Measurements from ENCODE around the gene TMEM238L. TPM values are rescaled to one million over a fixed set of nuclear protein-coding genes. Genes with fewer than 3 reads are reported as not detected.

The TMEM238L gene
- total and polyA plus RNA-seq, 4 experiments from 2014 or later = not detected

DNA sequence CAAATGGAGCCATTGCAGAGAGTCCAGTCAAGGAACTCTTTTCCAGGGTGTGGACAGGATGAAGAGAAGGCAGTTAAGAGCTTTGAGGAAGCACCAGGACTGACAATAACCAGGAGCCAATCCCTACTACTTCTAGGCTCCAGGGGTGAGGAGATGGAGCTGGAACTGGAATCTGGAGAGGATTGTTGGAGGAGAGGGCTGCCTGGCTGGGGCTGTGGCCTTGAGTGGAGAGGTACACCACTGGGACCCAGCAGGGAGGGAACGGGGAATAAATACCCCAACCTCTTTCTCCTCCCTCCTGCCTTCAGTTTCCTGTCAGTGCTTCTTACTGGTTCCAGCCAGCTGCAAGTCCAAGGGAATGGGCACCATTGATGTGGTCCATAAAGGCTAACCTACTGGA, 41.9 kb downstream of the TMEM238L start:
- Mint-ChIP-seq H3K4me3 (no peak overlapping the region), H3K27me3 (peaks cover 0 to 5% of the 10 kb centered on the region in 2 donors), H3K9me3 (peaks cover 0 to 8% (median 3%) of the 10 kb centered on the region in 8 donors), H3K4me1 (no peaks in the 10 kb centered on the region), H3K27ac (no peak overlapping the region), H3K36me3 (no peaks in the 10 kb centered on the region)
- no peak for DNase-seq
- POLR2A ChIA-PET (ENCODE audit: partially characterized antibody) = no interaction called here
- H3K4me3 ChIP-seq (ENCODE audit: low read length in 2 of 2) = no peak overlapping the region
- no peaks in the 10 kb centered on the region for H3K27me3 ChIP-seq (ENCODE audit: insufficient read depth, low read length)
- intact Hi-C loops (cut with micrococcal nuclease) = no loop called here
- H3K27ac ChIP-seq (ENCODE audit: low read depth, low read length) = no peak overlapping the region
- CTCF ChIA-PET (ENCODE audit: partially characterized antibody) = interaction anchor here (1.1 kb wide), 1 partner anchor 132 kb away, joined by 3 read pairs; no protein-coding TSS in a partner anchor
- no peaks in the 10 kb centered on the region for H3K36me3 ChIP-seq (ENCODE audit: insufficient read depth, low read length)
- H3K9me3 ChIP-seq (ENCODE audit: control insufficient read depth in 1 of 2, low read length in 2 of 2) = no peaks in the 10 kb centered on the region
- H3K4me1 ChIP-seq (ENCODE audit: insufficient read depth, low read length) = no peaks in the 10 kb centered on the region

DNA sequence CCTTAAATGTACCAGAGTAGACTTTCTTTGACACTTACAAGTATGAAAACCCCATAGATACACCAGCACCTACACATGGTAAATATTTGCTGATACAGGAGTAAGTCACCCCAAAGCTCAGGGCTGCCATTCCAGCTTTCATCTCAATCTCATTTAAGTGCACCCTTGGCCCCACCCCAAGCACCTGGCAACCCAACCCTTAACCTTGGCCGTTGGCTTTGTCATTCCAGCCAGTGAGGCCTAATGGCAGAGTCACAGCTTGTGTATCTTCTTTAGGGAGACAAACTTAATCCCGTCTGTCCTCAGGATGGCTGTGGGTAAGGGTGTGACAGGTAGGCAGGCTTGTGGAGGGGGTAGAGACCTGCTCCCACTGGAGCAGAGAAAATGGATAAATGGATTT, 42.6 kb downstream of the TMEM238L start:
- H3K4me3 Mint-ChIP-seq = no peak overlapping the region
- Histone ChIP-seq H3K27me3 (ENCODE audit: insufficient read depth, low read length) (no peaks in the 10 kb centered on the region), H3K4me3 (ENCODE audit: low read length in 2 of 2) (no peak overlapping the region), H3K9me3 (ENCODE audit: control insufficient read depth in 1 of 2, low read length in 2 of 2) (no peaks in the 10 kb centered on the region), H3K36me3 (ENCODE audit: insufficient read depth, low read length) (no peaks in the 10 kb centered on the region), H3K4me1 (ENCODE audit: insufficient read depth, low read length) (no peaks in the 10 kb centered on the region), H3K27ac (ENCODE audit: low read depth, low read length) (no peak overlapping the region)
- H3K9me3 Mint-ChIP-seq = peaks cover 0 to 3% (median 0%) of the 10 kb centered on the region in 8 donors
- intact Hi-C loops (cut with micrococcal nuclease) = no loop called here
- H3K36me3 Mint-ChIP-seq = no peaks in the 10 kb centered on the region
- ChIA-PET POLR2A (ENCODE audit: partially characterized antibody) (no interaction called here), CTCF (ENCODE audit: partially characterized antibody) (no interaction called here)
- H3K27ac Mint-ChIP-seq = no peak overlapping the region
- no peak for DNase-seq
- H3K4me1 Mint-ChIP-seq = no peaks in the 10 kb centered on the region
- H3K27me3 Mint-ChIP-seq = peaks cover 0 to 5% of the 10 kb centered on the region in 2 donors

DNA sequence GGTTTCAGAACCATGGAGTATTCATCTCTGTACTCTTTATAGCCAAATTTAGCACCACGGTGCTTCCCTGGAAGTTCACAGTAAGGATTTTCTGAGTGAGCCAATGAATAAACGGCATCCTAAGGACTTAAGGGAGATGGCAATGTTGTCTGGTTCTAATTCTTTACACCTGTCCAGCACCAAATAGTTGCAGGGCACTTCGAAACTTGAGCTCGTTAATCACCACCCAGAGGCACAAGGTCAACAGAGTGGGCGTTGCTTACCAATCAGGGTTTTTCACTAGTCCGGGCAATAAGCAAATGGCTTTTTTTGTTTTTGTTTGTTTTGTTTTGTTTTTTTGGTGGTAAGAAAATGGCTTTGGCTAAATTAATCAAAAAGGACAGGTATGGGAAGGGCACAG, 45.8 kb downstream of the TMEM238L start:
- Mint-ChIP-seq H3K36me3 (no peaks in the 10 kb centered on the region), H3K27me3 (peaks cover 0 to 5% of the 10 kb centered on the region in 2 donors), H3K4me3 (no peak overlapping the region), H3K4me1 (no peaks in the 10 kb centered on the region), H3K27ac (peak overlapping the region in 1 of 7 donors; percentile 71), H3K9me3 (no peaks in the 10 kb centered on the region)
- Histone ChIP-seq H3K4me1 (ENCODE audit: insufficient read depth, low read length) (no peaks in the 10 kb centered on the region), H3K27me3 (ENCODE audit: insufficient read depth, low read length) (no peaks in the 10 kb centered on the region), H3K36me3 (ENCODE audit: insufficient read depth, low read length) (no peaks in the 10 kb centered on the region), H3K9me3 (ENCODE audit: control insufficient read depth in 1 of 2, low read length in 2 of 2) (no peaks in the 10 kb centered on the region), H3K27ac (ENCODE audit: low read depth, low read length) (no peak overlapping the region), H3K4me3 (ENCODE audit: low read length in 2 of 2) (no peak overlapping the region)
- ChIA-PET POLR2A (ENCODE audit: partially characterized antibody) (no interaction called here), CTCF (ENCODE audit: partially characterized antibody) (no interaction called here)
- intact Hi-C loops (cut with micrococcal nuclease) = no loop called here
- no peak for DNase-seq

DNA sequence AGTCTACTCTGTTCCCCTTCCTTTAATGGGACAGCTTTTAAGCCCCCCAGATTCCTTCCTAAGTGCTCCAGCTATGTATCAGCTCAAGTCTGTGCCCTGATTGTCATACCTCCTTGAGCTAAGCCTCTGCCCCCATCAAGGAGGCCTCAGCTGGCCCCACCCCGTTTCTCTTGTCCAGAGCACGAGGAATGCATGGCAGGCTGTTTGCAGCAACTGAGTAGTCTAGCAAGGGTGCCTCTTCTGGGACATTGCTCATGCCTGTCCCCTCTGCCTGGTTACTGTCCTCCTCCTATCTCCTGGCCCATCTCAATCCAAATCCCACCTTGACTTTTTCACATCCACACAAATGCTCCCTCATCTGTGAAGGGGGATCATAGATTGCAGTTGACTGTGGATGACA, 46.3 kb downstream of the TMEM238L start:
- POLR2A ChIA-PET (ENCODE audit: partially characterized antibody) = no interaction called here
- CTCF ChIA-PET (ENCODE audit: partially characterized antibody) = no interaction called here
- Mint-ChIP-seq H3K4me1 (no peaks in the 10 kb centered on the region), H3K27me3 (peaks cover 0 to 3% of the 10 kb centered on the region in 2 donors), H3K27ac (peak overlapping the region in 1 of 7 donors; percentile 71), H3K4me3 (no peak overlapping the region), H3K36me3 (no peaks in the 10 kb centered on the region), H3K9me3 (no peaks in the 10 kb centered on the region)
- H3K9me3 ChIP-seq (ENCODE audit: control insufficient read depth in 1 of 2, low read length in 2 of 2) = no peaks in the 10 kb centered on the region
- DNase-seq = no peak
- no peaks in the 10 kb centered on the region for H3K4me1 ChIP-seq (ENCODE audit: insufficient read depth, low read length)
- H3K4me3 ChIP-seq (ENCODE audit: low read length in 2 of 2) = no peak overlapping the region
- no peaks in the 10 kb centered on the region for H3K27me3 ChIP-seq (ENCODE audit: insufficient read depth, low read length)
- intact Hi-C loops (cut with micrococcal nuclease) = no loop called here
- no peak overlapping the region for H3K27ac ChIP-seq (ENCODE audit: low read depth, low read length)
- H3K36me3 ChIP-seq (ENCODE audit: insufficient read depth, low read length) = no peaks in the 10 kb centered on the region

DNA sequence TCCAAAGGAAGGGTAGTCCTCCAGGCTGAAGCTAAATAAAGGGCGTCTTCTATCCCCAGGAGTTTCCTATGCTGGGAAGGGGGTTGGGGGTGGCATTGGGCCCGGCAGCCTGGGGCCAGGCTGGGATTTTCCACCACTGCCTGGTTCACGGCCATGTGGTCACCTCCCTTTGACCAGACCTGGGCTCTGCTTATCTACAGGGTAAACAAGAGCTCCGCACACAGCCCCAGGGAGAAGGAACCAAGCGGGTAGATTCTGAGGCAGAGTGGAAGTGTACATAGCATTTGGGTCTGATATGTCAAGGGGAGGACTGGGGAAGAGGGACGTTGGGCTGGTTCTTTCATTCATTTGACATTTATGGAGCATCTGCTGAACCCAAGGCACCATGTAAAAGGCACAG, 46.8 kb downstream of the TMEM238L start:
- POLR2A ChIA-PET (ENCODE audit: partially characterized antibody) = no interaction called here
- Mint-ChIP-seq H3K4me3 (no peak overlapping the region), H3K4me1 (no peaks in the 10 kb centered on the region), H3K27ac (no peak overlapping the region), H3K36me3 (no peaks in the 10 kb centered on the region), H3K9me3 (no peaks in the 10 kb centered on the region), H3K27me3 (peaks cover 0 to 3% of the 10 kb centered on the region in 2 donors)
- Histone ChIP-seq H3K4me3 (ENCODE audit: low read length in 2 of 2) (no peak overlapping the region), H3K27me3 (ENCODE audit: insufficient read depth, low read length) (no peaks in the 10 kb centered on the region), H3K4me1 (ENCODE audit: insufficient read depth, low read length) (no peaks in the 10 kb centered on the region), H3K36me3 (ENCODE audit: insufficient read depth, low read length) (no peaks in the 10 kb centered on the region), H3K9me3 (ENCODE audit: control insufficient read depth in 1 of 2, low read length in 2 of 2) (no peaks in the 10 kb centered on the region), H3K27ac (ENCODE audit: low read depth, low read length) (no peak overlapping the region)
- intact Hi-C loops (cut with micrococcal nuclease) = no loop called here
- DNase-seq = no peak
- CTCF ChIA-PET (ENCODE audit: partially characterized antibody) = no interaction called here

DNA sequence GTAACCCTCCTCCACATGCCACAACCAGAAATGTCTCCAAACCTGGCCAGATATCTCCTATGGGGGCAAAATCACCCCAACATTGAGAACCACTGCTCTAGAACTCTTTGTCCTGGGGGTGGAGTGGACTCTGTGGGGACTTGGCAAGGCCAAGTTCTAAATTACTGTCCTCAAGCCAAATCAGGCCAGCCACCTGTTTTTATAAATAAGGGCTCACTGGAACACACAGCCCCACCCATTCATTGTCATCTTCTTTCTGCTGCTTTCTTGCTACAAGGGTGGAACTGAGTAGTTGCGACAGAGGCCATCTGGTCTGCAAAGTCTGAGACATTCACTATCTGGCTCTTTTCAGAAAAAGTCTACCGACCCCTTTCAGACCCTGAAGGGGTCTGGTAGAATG, 47.3 kb downstream of the TMEM238L start:
- intact Hi-C loops (cut with micrococcal nuclease) = no loop called here
- H3K27ac Mint-ChIP-seq = no peak overlapping the region
- CTCF ChIA-PET (ENCODE audit: partially characterized antibody) = no interaction called here

DNA sequence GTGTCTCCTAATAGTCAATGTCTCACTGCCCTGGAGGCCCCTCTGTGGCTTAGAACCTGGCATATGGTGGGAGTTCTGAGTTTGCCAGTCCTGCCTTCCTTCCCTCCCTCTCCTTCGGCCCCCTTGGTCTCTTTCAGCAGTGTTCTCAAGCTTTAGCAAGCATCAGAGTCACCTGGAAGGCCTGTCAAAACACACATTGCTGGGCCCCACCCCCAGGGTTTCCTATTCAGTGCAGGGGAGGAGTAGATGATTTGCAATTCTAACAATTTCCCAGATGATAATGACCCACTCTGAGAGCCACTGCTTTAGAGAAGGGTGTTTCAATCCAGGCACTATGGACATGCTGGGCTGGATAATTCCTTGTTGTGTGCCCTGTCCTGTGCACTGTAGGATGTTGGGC, 47.7 kb downstream of the TMEM238L start:
- CTCF ChIA-PET (ENCODE audit: partially characterized antibody) = no interaction called here
- POLR2A ChIA-PET (ENCODE audit: partially characterized antibody) = no interaction called here

More for the DNA sequence above, 47.3 kb downstream of the TMEM238L start:
- H3K36me3 Mint-ChIP-seq = no peaks in the 10 kb centered on the region
- H3K27me3 Mint-ChIP-seq = peaks cover 0 to 3% of the 10 kb centered on the region in 2 donors
- no peak for DNase-seq
- H3K4me3 Mint-ChIP-seq = no peak overlapping the region
- no peaks in the 10 kb centered on the region for H3K9me3 Mint-ChIP-seq
- H3K4me1 Mint-ChIP-seq = no peaks in the 10 kb centered on the region
- Histone ChIP-seq H3K27me3 (ENCODE audit: insufficient read depth, low read length) (no peaks in the 10 kb centered on the region), H3K27ac (ENCODE audit: low read depth, low read length) (no peak overlapping the region), H3K4me1 (ENCODE audit: insufficient read depth, low read length) (no peaks in the 10 kb centered on the region), H3K9me3 (ENCODE audit: control insufficient read depth in 1 of 2, low read length in 2 of 2) (no peaks in the 10 kb centered on the region), H3K4me3 (ENCODE audit: low read length in 2 of 2) (no peak overlapping the region), H3K36me3 (ENCODE audit: insufficient read depth, low read length) (no peaks in the 10 kb centered on the region)
- POLR2A ChIA-PET (ENCODE audit: partially characterized antibody) = no interaction called here

DNA sequence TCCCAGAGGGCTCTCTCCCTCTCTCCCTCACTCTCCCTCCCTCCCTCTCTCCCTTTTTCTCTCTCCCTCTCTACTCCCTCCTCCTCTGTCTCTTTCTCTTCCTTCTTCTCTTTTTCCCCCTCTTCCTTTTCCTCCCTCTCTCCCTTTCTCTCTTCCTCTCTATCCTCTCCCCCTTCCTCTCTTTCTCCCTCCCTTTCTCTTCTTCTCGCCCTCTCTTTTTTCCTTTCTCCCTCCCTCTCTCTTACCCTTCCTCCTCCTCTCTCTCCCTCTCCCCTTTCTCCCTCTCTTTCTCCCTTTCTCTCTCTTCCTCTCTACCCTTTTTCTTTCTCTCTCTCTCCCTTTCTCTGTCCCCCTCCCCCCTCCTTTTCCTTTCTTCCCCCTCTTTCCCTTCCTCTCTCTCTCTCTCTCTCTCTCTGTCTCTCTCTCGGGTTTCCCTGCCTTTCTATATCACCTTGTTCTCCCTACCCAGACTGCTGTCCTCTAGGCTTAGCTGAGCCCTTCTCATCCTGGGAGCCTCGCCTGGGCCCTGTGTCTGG, 48.2 kb downstream of the TMEM238L start:
- Histone ChIP-seq H3K27ac (ENCODE audit: low read depth, low read length) (no peak overlapping the region), H3K9me3 (ENCODE audit: control insufficient read depth in 1 of 2, low read length in 2 of 2) (no peaks in the 10 kb centered on the region), H3K36me3 (ENCODE audit: insufficient read depth, low read length) (no peaks in the 10 kb centered on the region), H3K27me3 (ENCODE audit: insufficient read depth, low read length) (no peaks in the 10 kb centered on the region), H3K4me3 (ENCODE audit: low read length in 2 of 2) (no peak overlapping the region), H3K4me1 (ENCODE audit: insufficient read depth, low read length) (no peaks in the 10 kb centered on the region)
- H3K27ac Mint-ChIP-seq = no peak overlapping the region
- no peaks in the 10 kb centered on the region for H3K36me3 Mint-ChIP-seq
- intact Hi-C loops (cut with micrococcal nuclease) = no loop called here
- DNase-seq = no peak
- POLR2A ChIA-PET (ENCODE audit: partially characterized antibody) = no interaction called here
- no peaks in the 10 kb centered on the region for H3K9me3 Mint-ChIP-seq
- no peak overlapping the region for H3K4me3 Mint-ChIP-seq
- CTCF ChIA-PET (ENCODE audit: partially characterized antibody) = no interaction called here
- no peaks in the 10 kb centered on the region for H3K4me1 Mint-ChIP-seq
- peaks cover 0 to 3% of the 10 kb centered on the region in 2 donors for H3K27me3 Mint-ChIP-seq

More for the DNA sequence above, 47.7 kb downstream of the TMEM238L start:
- no peaks in the 10 kb centered on the region for H3K27me3 ChIP-seq (ENCODE audit: insufficient read depth, low read length)
- intact Hi-C loops (cut with micrococcal nuclease) = no loop called here
- no peak for DNase-seq
- no peaks in the 10 kb centered on the region for H3K4me1 Mint-ChIP-seq
- no peaks in the 10 kb centered on the region for H3K36me3 Mint-ChIP-seq
- H3K4me3 ChIP-seq (ENCODE audit: low read length in 2 of 2) = no peak overlapping the region
- H3K9me3 Mint-ChIP-seq = no peaks in the 10 kb centered on the region
- no peaks in the 10 kb centered on the region for H3K9me3 ChIP-seq (ENCODE audit: control insufficient read depth in 1 of 2, low read length in 2 of 2)
- no peak overlapping the region for H3K27ac Mint-ChIP-seq
- peaks cover 0 to 3% of the 10 kb centered on the region in 2 donors for H3K27me3 Mint-ChIP-seq
- H3K27ac ChIP-seq (ENCODE audit: low read depth, low read length) = no peak overlapping the region
- no peak overlapping the region for H3K4me3 Mint-ChIP-seq
- H3K36me3 ChIP-seq (ENCODE audit: insufficient read depth, low read length) = no peaks in the 10 kb centered on the region
- H3K4me1 ChIP-seq (ENCODE audit: insufficient read depth, low read length) = no peaks in the 10 kb centered on the region
